Activated T-helper 2 cell treated with anti-CD3 and anti-CD28 coated beads, Interferon-gamma antibody, Interleukin-2, Interleukin-4, amounts not matched to agents 10 μg/mL and 5 μg/mL and 100 μg/mL, durations not matched to agents 14 hours and 24 hours and 36 hours (primary cell): ENCODE data around the gene GDI2. TPM values are rescaled to one million over a fixed set of nuclear protein-coding genes. Genes with fewer than 3 reads are reported as not detected.
"Not testable (repeated sequence)": the region's sequence is repeated elsewhere in the genome, so short reads cannot be mapped to it uniquely, and the experiment has no call there.

Experiments used
- DNase-seq: peaks from one replicate; pipeline ENCODE4 v3.0.0; 2021; ENCODE audit warnings: low spot score
- H3K27ac Mint-ChIP-seq: one replicate; pipeline ENCODE4 v1.8.0; 2021; ENCODE audit warnings: mixed read lengths
- H3K27me3 Mint-ChIP-seq: one replicate; pipeline ENCODE4 v1.8.0; 2021; ENCODE audit warnings: low read depth, mixed read lengths
- H3K36me3 Mint-ChIP-seq: one replicate; pipeline ENCODE4 v1.8.0; 2021; ENCODE audit warnings: low read depth, mixed read lengths
- H3K4me1 Mint-ChIP-seq: one replicate; pipeline ENCODE4 v1.8.0; 2021; ENCODE audit warnings: low read depth, mixed read lengths
- H3K4me3 Mint-ChIP-seq: one replicate; pipeline ENCODE4 v1.8.0; 2021; ENCODE audit warnings: low read depth, mild to moderate bottlenecking, moderate library complexity, mixed read lengths
- H3K9me3 Mint-ChIP-seq: one replicate; pipeline ENCODE4 v1.8.0; 2021; ENCODE audit warnings: mixed read lengths
- intact Hi-C: fragments of 100-400 bp; cut with micrococcal nuclease; formaldehyde crosslinking; loops from one replicate; pipeline ENCODE4 v1.15.1; 2023
- total RNA-seq: library from RNA; stranded (reverse); gene quantifications from 2 replicates; pipeline ENCODE4 v1.2.3, GENCODE V29; 2022

The GDI2 gene
- total RNA-seq, 1 donor from 2014 or later, result 302 TPM

GRCh38 chr10:5817322-5818047 is 4.3 kb upstream of the GDI2 start:
- intact Hi-C loops, result loop anchor here (10.0 kb wide), 2 partner anchors 267 to 373 kb away; partner anchors contain the start of gene RBM17
- H3K27ac Mint-ChIP-seq, result peak overlapping the region; percentile 62

GRCh38 chr10:5816170-5816569 is 2.9 kb upstream of the GDI2 start:
- Mint-ChIP-seq H3K9me3 (peaks cover 4% of the 10 kb centered on the region), H3K4me3 (no peak overlapping the region), H3K36me3 (peaks cover 20% of the 10 kb centered on the region), H3K4me1 (peaks cover 49% of the 10 kb centered on the region), H3K27ac (no peak overlapping the region), H3K27me3 (no peaks in the 10 kb centered on the region)
- intact Hi-C loops, result loop anchor here (10.0 kb wide), 2 partner anchors 269 to 371 kb away; partner anchors contain the start of gene RBM17
- DNase-seq, result no peak

More at GRCh38 chr10:5817322-5818047, 4.3 kb upstream of the GDI2 start:
- no peak for DNase-seq
- Mint-ChIP-seq H3K4me1 (peaks cover 40% of the 10 kb centered on the region), H3K9me3 (peaks cover 4% of the 10 kb centered on the region), H3K4me3 (no peak overlapping the region), H3K27me3 (no peaks in the 10 kb centered on the region), H3K36me3 (peaks cover 9% of the 10 kb centered on the region)

GRCh38 chr10:5814110-5815107 is 1.2 kb upstream of the GDI2 start:
- Mint-ChIP-seq H3K4me1 (peaks cover 52% of the 10 kb centered on the region), H3K9me3 (no peaks in the 10 kb centered on the region)
- DNase-seq, result no peak

GRCh38 chr10:5813091-5813340 is 218 bp downstream of the GDI2 start:
- DNase-seq, result no peak
- peak overlapping the region; percentile 89 for H3K27ac Mint-ChIP-seq
- no peaks in the 10 kb centered on the region for H3K27me3 Mint-ChIP-seq
- peaks cover 53% of the 10 kb centered on the region for H3K4me1 Mint-ChIP-seq
- intact Hi-C loops, result loop anchor here (1.0 to 10.0 kb wide), 9 partner anchors 33 to 368 kb away; partner anchors contain the start of genes ANKRD16, IL15RA, RBM17 and TASOR2
- no peaks in the 10 kb centered on the region for H3K9me3 Mint-ChIP-seq
- H3K36me3 Mint-ChIP-seq, result peaks cover 42% of the 10 kb centered on the region
- H3K4me3 Mint-ChIP-seq, result peak overlapping the region; percentile 99

More at GRCh38 chr10:5814110-5815107, 1.2 kb upstream of the GDI2 start:
- Mint-ChIP-seq H3K4me3 (peak overlapping the region; percentile 78), H3K36me3 (peaks cover 30% of the 10 kb centered on the region), H3K27me3 (no peaks in the 10 kb centered on the region), H3K27ac (peak overlapping the region; percentile 82)
- intact Hi-C loops, result loop anchor here (5.0 to 10.0 kb wide), 4 partner anchors 37 to 370 kb away; partner anchors contain the start of genes ANKRD16 and RBM17

GRCh38 chr10:5812283-5813090 is 747 bp downstream of the GDI2 start:
- intact Hi-C loops, result loop anchor here (1.0 to 10.0 kb wide), 9 partner anchors 34 to 368 kb away; partner anchors contain the start of genes ANKRD16, IL15RA, RBM17 and TASOR2
- DNase-seq, result peak; percentile 39
- peak overlapping the region; percentile 99 for H3K4me3 Mint-ChIP-seq
- H3K27ac Mint-ChIP-seq, result peak overlapping the region; percentile 80
- no peaks in the 10 kb centered on the region for H3K27me3 Mint-ChIP-seq
- peaks cover 47% of the 10 kb centered on the region for H3K36me3 Mint-ChIP-seq
- peaks cover 56% of the 10 kb centered on the region for H3K4me1 Mint-ChIP-seq
- no peaks in the 10 kb centered on the region for H3K9me3 Mint-ChIP-seq

GRCh38 chr10:5811387-5811821 is 1.8 kb downstream of the GDI2 start:
- peaks cover 54% of the 10 kb centered on the region for H3K4me1 Mint-ChIP-seq
- H3K4me3 Mint-ChIP-seq, result peak overlapping the region; percentile 99
- peak overlapping the region; percentile 52 for H3K27ac Mint-ChIP-seq
- intact Hi-C loops, result loop anchor here (5.0 to 10.0 kb wide), 4 partner anchors 34 to 367 kb away; partner anchors contain the start of genes ANKRD16 and RBM17
- no peaks in the 10 kb centered on the region for H3K9me3 Mint-ChIP-seq
- peaks cover 57% of the 10 kb centered on the region for H3K36me3 Mint-ChIP-seq
- H3K27me3 Mint-ChIP-seq, result no peaks in the 10 kb centered on the region
- no peak for DNase-seq

GRCh38 chr10:5810225-5810624 is 3.0 kb downstream of the GDI2 start:
- peaks cover 69% of the 10 kb centered on the region for H3K36me3 Mint-ChIP-seq

GRCh38 chr10:5809527-5810154 is 3.6 kb downstream of the GDI2 start:
- H3K4me1 Mint-ChIP-seq, result peaks cover 52% of the 10 kb centered on the region
- H3K4me3 Mint-ChIP-seq, result peak overlapping the region; percentile 99
- no peak for DNase-seq
- no peaks in the 10 kb centered on the region for H3K27me3 Mint-ChIP-seq
- H3K27ac Mint-ChIP-seq, result peak overlapping the region; percentile 3
- H3K9me3 Mint-ChIP-seq, result no peaks in the 10 kb centered on the region
- peaks cover 69% of the 10 kb centered on the region for H3K36me3 Mint-ChIP-seq
- intact Hi-C loops, result loop anchor here (5.0 to 10.0 kb wide), 4 partner anchors 32 to 365 kb away; partner anchors contain the start of genes ANKRD16 and RBM17

More at GRCh38 chr10:5810225-5810624, 3.0 kb downstream of the GDI2 start:
- peak overlapping the region; percentile 51 for H3K27ac Mint-ChIP-seq
- no peak for DNase-seq
- intact Hi-C loops, result loop anchor here (5.0 to 10.0 kb wide), 4 partner anchors 33 to 365 kb away; partner anchors contain the start of genes ANKRD16 and RBM17
- peak overlapping the region; percentile 99 for H3K4me3 Mint-ChIP-seq
- H3K9me3 Mint-ChIP-seq, result no peaks in the 10 kb centered on the region
- H3K27me3 Mint-ChIP-seq, result no peaks in the 10 kb centered on the region
- peaks cover 58% of the 10 kb centered on the region for H3K4me1 Mint-ChIP-seq

- DNase-seq, intact Hi-C loops, H3K9me3 Mint-ChIP-seq, H3K27me3 Mint-ChIP-seq: not testable (repeated sequence)
- Mint-ChIP-seq H3K4me1 (peaks cover 52% of the 10 kb centered on the region), H3K27ac (peak overlapping the region; percentile 3), H3K4me3 (peak overlapping the region; percentile 99), H3K36me3 (peaks cover 73% of the 10 kb centered on the region)
These were observed 4.3 kb downstream of the GDI2 start for GRCh38 chr10:5808783-5809392.

GRCh38 chr10:5806745-5807144 is 6.5 kb downstream of the GDI2 start:
- intact Hi-C loops, result no loop called here

GRCh38 chr10:5805711-5806110 is 7.5 kb downstream of the GDI2 start:
- H3K36me3 Mint-ChIP-seq, result peaks cover 64% of the 10 kb centered on the region
- H3K9me3 Mint-ChIP-seq, result no peaks in the 10 kb centered on the region
- DNase-seq, result no peak
- H3K4me3 Mint-ChIP-seq, result no peak overlapping the region
- no peak overlapping the region for H3K27ac Mint-ChIP-seq
- H3K27me3 Mint-ChIP-seq, result no peaks in the 10 kb centered on the region
- H3K4me1 Mint-ChIP-seq, result peaks cover 45% of the 10 kb centered on the region
- intact Hi-C loops, result no loop called here

More at GRCh38 chr10:5806745-5807144, 6.5 kb downstream of the GDI2 start:
- Mint-ChIP-seq H3K36me3 (peaks cover 73% of the 10 kb centered on the region), H3K4me3 (no peak overlapping the region), H3K9me3 (no peaks in the 10 kb centered on the region), H3K4me1 (peaks cover 55% of the 10 kb centered on the region), H3K27me3 (no peaks in the 10 kb centered on the region), H3K27ac (no peak overlapping the region)
- DNase-seq, result no peak
